ENCODE measurements around the gene REN. TPM values are rescaled to one million over a fixed set of nuclear protein-coding genes. Genes with fewer than 3 reads are reported as not detected.
A peak's percentile ranks its signal among the peaks of the same experiment; 100 is the strongest.

Gene REN
- total RNA-seq, 3 donors from 2014 or later, result 0.26 to 0.87 TPM; not detected in 1

GRCh38 chr1:204152310-204153044 is 13.7 kb downstream of the REN start:
- intact Hi-C loops (cut with DNase I, micrococcal nuclease), result no loop called here
- DNase-seq, result peak in 1 of 3 donors; percentile 56
- TF ChIP-seq CTCF (IDR thresholded peaks at IDR 0.05), result no peak
- Histone ChIP-seq H3K4me3 (no peak overlapping the region), H3K36me3 (ENCODE audit: low read depth) (no peaks in the 10 kb centered on the region), H3K9me3 (no peaks in the 10 kb centered on the region), H3K4me1 (ENCODE audit: low read depth) (peaks cover 9% of the 10 kb centered on the region)
- no peak for ATAC-seq

- Histone ChIP-seq H3K4me1 (ENCODE audit: low read depth) (peaks cover 9% of the 10 kb centered on the region), H3K36me3 (ENCODE audit: low read depth) (no peaks in the 10 kb centered on the region), H3K9me3 (no peaks in the 10 kb centered on the region), H3K4me3 (no peak within 1 kb of the TSS)
- TF ChIP-seq CTCF (IDR thresholded peaks at IDR 0.05), result no peak
- ATAC-seq, result peak; percentile 55
- DNase-seq, result peak; percentile 29 to 65 (median 56)
- intact Hi-C loops (cut with DNase I, micrococcal nuclease), result no loop called here
Observed at GRCh38 chr1:204151552-204152309, 14.4 kb downstream of the REN start, which contains the start of gene ETNK2. Gene ETNK2, minus strand, starts transcription at chr1:204152044. Its CDS starts 192 bp downstream, at chr1:204151852.

GRCh38 chr1:204150702-204151551 is 15.2 kb downstream of the REN start:
- no peak for TF ChIP-seq CTCF (IDR thresholded peaks at IDR 0.05)
- no peaks in the 10 kb centered on the region for H3K36me3 ChIP-seq (ENCODE audit: low read depth)
- no peak overlapping the region for H3K4me3 ChIP-seq
- no peaks in the 10 kb centered on the region for H3K9me3 ChIP-seq
- no peak for DNase-seq
- H3K4me1 ChIP-seq (ENCODE audit: low read depth), result peaks cover 9% of the 10 kb centered on the region
- intact Hi-C loops (cut with DNase I, micrococcal nuclease), result no loop called here
- peak; percentile 6 for ATAC-seq

- Histone ChIP-seq H3K4me3 (no peak overlapping the region), H3K36me3 (ENCODE audit: low read depth) (no peaks in the 10 kb centered on the region), H3K4me1 (ENCODE audit: low read depth) (peaks cover 9% of the 10 kb centered on the region), H3K9me3 (no peaks in the 10 kb centered on the region)
- peak in 1 of 3 donors; percentile 17 for DNase-seq
- ATAC-seq, result no peak
- TF ChIP-seq CTCF (IDR thresholded peaks at IDR 0.05), result no peak
- intact Hi-C loops (cut with DNase I, micrococcal nuclease), result no loop called here
Observed at GRCh38 chr1:204149635-204150565, 16.2 kb downstream of the REN start.
